ENCODE measurements around the gene MBOAT1. TPM values are rescaled to one million over a fixed set of nuclear protein-coding genes. Genes with fewer than 3 reads are reported as not detected.

MBOAT1 gene
- total RNA-seq, 2 experiments from 2014 or later, result not detected

- Histone ChIP-seq H3K4me3 (ENCODE audit: low read depth, low read length, poor library complexity, severe bottlenecking) (no peak overlapping the region), H4K20me1 (ENCODE audit: insufficient read depth, low read length) (no peaks in the 10 kb centered on the region), H3K4me1 (ENCODE audit: insufficient read depth, low read length, poor library complexity, severe bottlenecking) (no peaks in the 10 kb centered on the region), H3K27ac (ENCODE audit: low read depth, low read length, poor library complexity, severe bottlenecking) (no peak overlapping the region), H3K4me2 (ENCODE audit: low read length) (no peak overlapping the region), H3K9me3 (ENCODE audit: low read length) (no peaks in the 10 kb centered on the region), H3K36me3 (ENCODE audit: insufficient read depth, low read length) (no peaks in the 10 kb centered on the region), H2AFZ (ENCODE audit: low read length) (no peak overlapping the region), H3K9me2 (ENCODE audit: insufficient read depth, low read length) (no peaks in the 10 kb centered on the region), H3K79me2 (ENCODE audit: insufficient read depth, low read depth, low read length) (no peaks in the 10 kb centered on the region)
- TF ChIP-seq CTCF (conservative IDR thresholded peaks at IDR 0.05; ENCODE audit: low read length), result no peak
- no peak for TF ChIP-seq EZH2phosphoT487 (IDR thresholded peaks at IDR 0.05; ENCODE audit: borderline replicate concordance, low read depth, low read length)
- intact Hi-C loops (cut with micrococcal nuclease; ENCODE audit: unreplicated experiment), result no loop called here
- DNase-seq (ENCODE audit: low spot score), result no peak
- ChIA-PET POLR2A (no interaction called here), CTCF (ENCODE audit: unreplicated experiment) (no interaction called here)
- no TSS peak for BruUV-seq (replicated peaks)
These were observed 127.9 kb downstream of the MBOAT1 start for GRCh38 chr6:20084411-20084810.

- CTCF ChIA-PET (ENCODE audit: unreplicated experiment), result no interaction called here
- no peaks in the 10 kb centered on the region for H3K9me2 ChIP-seq (ENCODE audit: insufficient read depth, low read length)
- no peak for DNase-seq (ENCODE audit: low spot score)
- no peak overlapping the region for H2AFZ ChIP-seq (ENCODE audit: low read length)
- H3K4me3 ChIP-seq (ENCODE audit: low read depth, low read length, poor library complexity, severe bottlenecking), result no peak overlapping the region
- no peak for TF ChIP-seq EZH2phosphoT487 (IDR thresholded peaks at IDR 0.05; ENCODE audit: borderline replicate concordance, low read depth, low read length)
- no peak for TF ChIP-seq CTCF (conservative IDR thresholded peaks at IDR 0.05; ENCODE audit: low read length)
- no peaks in the 10 kb centered on the region for H3K79me2 ChIP-seq (ENCODE audit: insufficient read depth, low read depth, low read length)
- no TSS peak for BruUV-seq (replicated peaks)
- POLR2A ChIA-PET, result no interaction called here
- no peak overlapping the region for H3K27ac ChIP-seq (ENCODE audit: low read depth, low read length, poor library complexity, severe bottlenecking)
- intact Hi-C loops (cut with micrococcal nuclease; ENCODE audit: unreplicated experiment), result no loop called here
- no peaks in the 10 kb centered on the region for H3K9me3 ChIP-seq (ENCODE audit: low read length)
- H3K4me2 ChIP-seq (ENCODE audit: low read length), result no peak overlapping the region
- H4K20me1 ChIP-seq (ENCODE audit: insufficient read depth, low read length), result no peaks in the 10 kb centered on the region
- H3K4me1 ChIP-seq (ENCODE audit: insufficient read depth, low read length, poor library complexity, severe bottlenecking), result no peaks in the 10 kb centered on the region
- no peaks in the 10 kb centered on the region for H3K36me3 ChIP-seq (ENCODE audit: insufficient read depth, low read length)
These were observed 140.3 kb downstream of the MBOAT1 start for GRCh38 chr6:20071998-20072397.

GRCh38 chr6:20070047-20070446, 142.2 kb downstream of the MBOAT1 start:
- TF ChIP-seq EZH2phosphoT487 (IDR thresholded peaks at IDR 0.05; ENCODE audit: borderline replicate concordance, low read depth, low read length) (no peak), CTCF (conservative IDR thresholded peaks at IDR 0.05; ENCODE audit: low read length) (no peak)
- intact Hi-C loops (cut with micrococcal nuclease; ENCODE audit: unreplicated experiment), result no loop called here

More at GRCh38 chr6:20070047-20070446, 142.2 kb downstream of the MBOAT1 start:
- no peaks in the 10 kb centered on the region for H3K4me1 ChIP-seq (ENCODE audit: insufficient read depth, low read length, poor library complexity, severe bottlenecking)
- H3K9me3 ChIP-seq (ENCODE audit: low read length), result no peaks in the 10 kb centered on the region
- no peak overlapping the region for H3K4me3 ChIP-seq (ENCODE audit: low read depth, low read length, poor library complexity, severe bottlenecking)
- no peaks in the 10 kb centered on the region for H4K20me1 ChIP-seq (ENCODE audit: insufficient read depth, low read length)
- no peaks in the 10 kb centered on the region for H3K79me2 ChIP-seq (ENCODE audit: insufficient read depth, low read depth, low read length)
- H3K4me2 ChIP-seq (ENCODE audit: low read length), result no peak overlapping the region
- ChIA-PET POLR2A (interaction anchor here (1.5 kb wide), 1 partner anchor 9 kb away, joined by 4 read pairs; no protein-coding TSS in a partner anchor), CTCF (ENCODE audit: unreplicated experiment) (no interaction called here)
- BruUV-seq (replicated peaks), result no TSS peak
- H3K36me3 ChIP-seq (ENCODE audit: insufficient read depth, low read length), result no peaks in the 10 kb centered on the region
- DNase-seq (ENCODE audit: low spot score), result no peak
- no peak overlapping the region for H2AFZ ChIP-seq (ENCODE audit: low read length)
- H3K9me2 ChIP-seq (ENCODE audit: insufficient read depth, low read length), result no peaks in the 10 kb centered on the region
- no peak overlapping the region for H3K27ac ChIP-seq (ENCODE audit: low read depth, low read length, poor library complexity, severe bottlenecking)
